IPS-18c (cell line): ENCODE data around the gene THAP8.

Experiments used
- H3K4me3 ChIP-seq: 2 replicates; pipeline ENCODE4 v1.7.0; 2013; ENCODE audit warnings: low read depth, mild to moderate bottlenecking, low read length, moderate library complexity; ENCODE audit not compliant: insufficient read depth
- H3K9me3 ChIP-seq: one replicate; pipeline ENCODE4 v1.6.1; 2013; ENCODE audit warnings: mild to moderate bottlenecking, low read length, moderate library complexity; ENCODE audit not compliant: control insufficient read depth, insufficient read depth

Gene THAP8

GRCh38 chr19:35990156-35990555 is 63.9 kb downstream of the THAP8 start:
- H3K9me3 ChIP-seq = peaks cover 2% of the 10 kb centered on the region
- no peak overlapping the region for H3K4me3 ChIP-seq

- Histone ChIP-seq H3K9me3 (peaks cover 2% of the 10 kb centered on the region), H3K4me3 (no peak overlapping the region)
Observed at GRCh38 chr19:35988824-35989223, 65.3 kb downstream of the THAP8 start.

DNA sequence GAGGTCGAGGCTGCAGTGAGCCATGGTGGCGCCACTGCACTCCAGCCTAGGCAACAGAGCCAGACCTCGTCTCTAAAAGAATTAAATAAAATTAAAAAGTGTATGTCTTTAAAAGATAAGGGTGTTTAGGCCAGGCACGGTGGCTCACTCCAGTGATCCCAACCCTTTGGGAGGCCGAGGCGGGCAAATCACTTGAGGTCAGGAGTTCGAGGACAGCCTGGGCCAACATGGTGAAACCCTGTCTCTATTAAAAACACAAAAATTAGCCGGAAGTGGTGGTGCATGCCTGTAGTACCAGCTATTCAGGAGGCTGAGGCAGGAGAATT is 66.6 kb downstream of the THAP8 start:
- Histone ChIP-seq H3K9me3 (peaks cover 2% of the 10 kb centered on the region), H3K4me3 (peak overlapping the region; percentile 56; the same call in 1 of the 2 replicates)

- H3K9me3 ChIP-seq = peaks cover 2% of the 10 kb centered on the region
- peak overlapping the region; percentile 56 for H3K4me3 ChIP-seq
Observed at GRCh38 chr19:35986664-35987570, 67.2 kb downstream of the THAP8 start.

DNA sequence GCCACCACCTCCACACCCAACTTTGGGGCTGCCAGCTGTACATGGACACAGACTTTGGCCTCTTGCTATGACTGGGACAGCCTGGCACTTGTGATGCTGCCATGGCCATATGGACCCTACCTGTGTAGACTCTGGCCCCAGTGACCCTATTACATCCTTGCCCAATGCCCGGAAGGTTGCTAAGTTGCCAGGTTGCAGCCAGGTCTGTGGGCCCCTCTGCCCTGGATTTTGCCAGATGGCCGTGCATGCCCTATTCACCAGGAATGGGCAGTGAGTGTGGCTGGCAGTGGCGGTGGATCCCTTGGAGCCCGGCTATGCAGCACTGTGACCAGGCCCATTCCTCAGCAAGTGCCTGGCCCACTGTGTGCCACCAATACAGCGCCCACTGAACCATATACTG is 68.0 kb downstream of the THAP8 start:
- Histone ChIP-seq H3K9me3 (peaks cover 2% of the 10 kb centered on the region), H3K4me3 (no peak overlapping the region)
